Measurements from ENCODE around the gene TRMT112.

TRMT112 gene

GRCh38 chr11:64349404-64349803, 32.0 kb upstream of the TRMT112 start:
- no peak for DNase-seq

GRCh38 chr11:64349025-64349387, 31.6 kb upstream of the TRMT112 start:
- no peak for DNase-seq

GRCh38 chr11:64348383-64349024, 31.1 kb upstream of the TRMT112 start:
- no peak for DNase-seq

GRCh38 chr11:64347193-64347867, 30.0 kb upstream of the TRMT112 start:
- no peak for DNase-seq

GRCh38 chr11:64344787-64345186, 27.4 kb upstream of the TRMT112 start:
- DNase-seq = no peak

GRCh38 chr11:64343767-64344559, 26.6 kb upstream of the TRMT112 start:
- no peak for DNase-seq

- DNase-seq = no peak
These were observed 25.7 kb upstream of the TRMT112 start for GRCh38 chr11:64342869-64343745.

- peak; percentile 85 for DNase-seq
These were observed 24.8 kb upstream of the TRMT112 start for GRCh38 chr11:64341851-64342791.

- DNase-seq = no peak
These were observed 24.1 kb upstream of the TRMT112 start for GRCh38 chr11:64341429-64341828.

- no peak for DNase-seq
These were observed 23.4 kb upstream of the TRMT112 start for GRCh38 chr11:64340671-64341335.

GRCh38 chr11:64339754-64340408, 22.5 kb upstream of the TRMT112 start, which contains the start of gene CCDC88B:
Gene CCDC88B (plus strand): TSS chr11:64340204. CDS start chr11:64340267, 63 bp downstream.
- no peak for DNase-seq

- DNase-seq = no peak
These were observed 21.9 kb upstream of the TRMT112 start for GRCh38 chr11:64339286-64339685.

- DNase-seq = no peak
These were observed 21.4 kb upstream of the TRMT112 start for GRCh38 chr11:64338716-64339115.

GRCh38 chr11:64337538-64338249, 20.3 kb upstream of the TRMT112 start:
- no peak for DNase-seq

- peak; percentile 94 for DNase-seq
These were observed 17.7 kb upstream of the TRMT112 start for GRCh38 chr11:64334764-64335735.

- DNase-seq = no peak
These were observed 16.2 kb upstream of the TRMT112 start for GRCh38 chr11:64333556-64333955.

GRCh38 chr11:64331569-64332371, 14.4 kb upstream of the TRMT112 start:
- peak; percentile 78 for DNase-seq

- DNase-seq = no peak
These were observed 13.5 kb upstream of the TRMT112 start for GRCh38 chr11:64330888-64331287.

All from fibroblast of skin of right quadriceps (primary cell).